Parathyroid adenoma (tissue), 2 donors: ENCODE data around the gene MOGAT2.

Experiments used
- H2AFZ ChIP-seq: fragments of 300-600 bp; sonication (generic); one replicate; pipeline ENCODE4 v1.7.0; 2017; ENCODE audit warnings: antibody characterized with exemption, mild to moderate bottlenecking
- H3K27ac ChIP-seq: fragments of 300-600 bp; sonication (generic); one replicate; pipeline ENCODE4 v1.7.0; 2017
- H3K27me3 ChIP-seq: fragments of 300-600 bp; sonication (generic); one replicate; pipeline ENCODE4 v1.7.0; 2017; ENCODE audit warnings: low read length; ENCODE audit not compliant: control insufficient read depth, insufficient read depth
- H3K36me3 ChIP-seq: fragments of 300-600 bp; sonication (generic); one replicate; pipeline ENCODE4 v1.7.0; 2017; ENCODE audit warnings: low read length; ENCODE audit not compliant: control insufficient read depth, insufficient read depth
- H3K4me1 ChIP-seq: fragments of 300-600 bp; sonication (generic); one replicate; pipeline ENCODE4 v1.7.0; 2017; ENCODE audit warnings: control low read depth
- H3K4me2 ChIP-seq: fragments of 300-600 bp; sonication (generic); one replicate; pipeline ENCODE4 v1.7.0; 2017; ENCODE audit warnings: low read length
- H3K4me3 ChIP-seq: fragments of 300-600 bp; sonication (generic); one replicate; pipeline ENCODE4 v1.7.0; 2017; ENCODE audit warnings: low read depth, low read length
- H3K79me2 ChIP-seq: fragments of 300-600 bp; sonication (generic); one replicate; pipeline ENCODE4 v1.7.0; 2017; ENCODE audit warnings: control low read depth
- H3K9ac ChIP-seq: fragments of 300-600 bp; sonication (generic); one replicate; pipeline ENCODE4 v1.7.0; 2017; ENCODE audit warnings: mild to moderate bottlenecking
- H3K9me3 ChIP-seq: fragments of 300-600 bp; sonication (generic); one replicate; pipeline ENCODE4 v1.7.0; 2017; ENCODE audit warnings: low read length; ENCODE audit not compliant: control insufficient read depth
- CTCF ChIP-seq: fragments of 300-600 bp; sonication (generic); IDR thresholded peaks from one replicate; pipeline ENCODE4 v1.7.0; 2017; ENCODE audit warnings: antibody characterized with exemption, mild to moderate bottlenecking
- donor health status: primary hyperparathyroidism.

MOGAT2 gene

GRCh38 chr11:75717608-75718418 is at the start of gene MOGAT2:
Gene MOGAT2, plus strand, starts transcription at chr11:75717838. Its CDS starts 51 bp downstream, at chr11:75717889.
- Histone ChIP-seq H3K4me1 (no peaks in the 10 kb centered on the region), H3K79me2 (no peaks in the 10 kb centered on the region), H3K9me3 (no peaks in the 10 kb centered on the region), H3K36me3 (no peaks in the 10 kb centered on the region), H2AFZ (no peak within 1 kb of the TSS), H3K9ac (no peak within 1 kb of the TSS), H3K4me2 (no peak within 1 kb of the TSS), H3K4me3 (no peak within 1 kb of the TSS), H3K27ac (no peak within 1 kb of the TSS), H3K27me3 (no peaks in the 10 kb centered on the region)
- TF ChIP-seq CTCF, result no peak

GRCh38 chr11:75668451-75669297 is 49.0 kb upstream of the MOGAT2 start, which contains the start of gene MAP6:
Gene MAP6, minus strand, starts transcription at chr11:75669038. Its CDS starts 669 bp downstream, at chr11:75668369.
- H3K9ac ChIP-seq, result no peak within 1 kb of the TSS
- peaks cover 3% of the 10 kb centered on the region for H3K79me2 ChIP-seq
- TF ChIP-seq CTCF, result no peak
- peak within 1 kb of the TSS; percentile 24 for H3K4me3 ChIP-seq
- peaks cover 4% of the 10 kb centered on the region for H3K4me1 ChIP-seq
- no peaks in the 10 kb centered on the region for H3K36me3 ChIP-seq
- no peaks in the 10 kb centered on the region for H3K27me3 ChIP-seq
- H3K27ac ChIP-seq, result no peak within 1 kb of the TSS
- H3K9me3 ChIP-seq, result no peaks in the 10 kb centered on the region
- peak within 1 kb of the TSS; percentile 77 for H3K4me2 ChIP-seq
- peak within 1 kb of the TSS; percentile 86 for H2AFZ ChIP-seq

- no peaks in the 10 kb centered on the region for H3K27me3 ChIP-seq
- H3K4me3 ChIP-seq, result no peak overlapping the region
- no peak overlapping the region for H2AFZ ChIP-seq
- no peak overlapping the region for H3K9ac ChIP-seq
- TF ChIP-seq CTCF, result no peak
- no peaks in the 10 kb centered on the region for H3K4me1 ChIP-seq
- H3K27ac ChIP-seq, result no peak overlapping the region
- H3K9me3 ChIP-seq, result no peaks in the 10 kb centered on the region
- no peaks in the 10 kb centered on the region for H3K36me3 ChIP-seq
- H3K4me2 ChIP-seq, result no peak overlapping the region
- H3K79me2 ChIP-seq, result no peaks in the 10 kb centered on the region
Observed at GRCh38 chr11:75673977-75674582, 43.6 kb upstream of the MOGAT2 start.

GRCh38 chr11:75677275-75677674 is 40.4 kb upstream of the MOGAT2 start:
- no peak for TF ChIP-seq CTCF
- Histone ChIP-seq H3K27ac (no peak overlapping the region), H3K36me3 (no peaks in the 10 kb centered on the region), H3K79me2 (no peaks in the 10 kb centered on the region), H3K4me3 (no peak overlapping the region), H2AFZ (no peak overlapping the region), H3K4me2 (no peak overlapping the region), H3K9me3 (no peaks in the 10 kb centered on the region), H3K9ac (no peak overlapping the region), H3K27me3 (no peaks in the 10 kb centered on the region), H3K4me1 (no peaks in the 10 kb centered on the region)
